CD4-positive, alpha-beta T cell treated with Interleukin-21 for 1 hour (primary cell): Measurements from ENCODE around the gene FSHB.
"Not testable (repeated sequence)": the region's sequence is repeated elsewhere in the genome, so short reads cannot be mapped to it uniquely, and the experiment has no call there.

Experiments
- DNase-seq: peaks from one replicate; pipeline ENCODE4 v3.0.0-alpha.2; 2020

The FSHB gene

DNA sequence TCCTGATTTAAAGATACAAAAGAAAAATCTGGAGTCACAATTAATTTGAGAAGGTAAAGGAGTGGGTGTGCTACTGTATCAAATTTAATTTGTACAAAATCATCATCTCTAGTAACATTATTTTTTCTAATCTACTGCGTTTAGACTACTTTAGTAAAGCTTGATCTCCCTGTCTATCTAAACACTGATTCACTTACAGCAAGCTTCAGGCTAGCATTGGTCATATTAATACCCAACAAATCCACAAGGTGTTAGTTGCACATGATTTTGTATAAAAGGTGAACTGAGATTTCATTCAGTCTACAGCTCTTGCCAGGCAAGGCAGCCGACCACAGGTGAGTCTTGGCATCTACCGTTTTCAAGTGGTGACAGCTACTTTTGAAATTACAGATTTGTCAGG lies at the start of gene FSHB:
TSS of gene FSHB (plus strand) at position 301 of the 400 bp plus-strand sequence. CDS start 889 bp downstream, outside the sequence.
- no peak for DNase-seq

DNA sequence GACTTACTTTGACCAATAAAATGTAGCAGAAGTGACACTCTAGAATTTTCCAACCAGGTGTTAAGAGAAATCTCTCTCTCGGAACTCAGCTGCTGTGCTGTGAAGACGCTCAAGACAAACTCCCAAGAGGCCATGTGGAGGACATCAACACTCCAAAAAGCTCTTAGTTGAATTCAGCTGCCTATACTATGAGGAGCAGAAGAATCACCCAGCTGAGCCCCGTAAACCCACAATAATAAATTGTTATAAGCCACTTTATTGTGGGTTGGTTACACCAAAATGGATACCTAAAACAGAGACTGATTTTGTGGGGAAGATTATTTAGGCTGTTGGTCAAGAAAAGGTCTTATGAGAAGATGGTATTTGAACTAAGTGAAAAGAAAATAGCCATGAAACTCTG lies 44.1 kb upstream of the FSHB start:
- DNase-seq: no peak

DNA sequence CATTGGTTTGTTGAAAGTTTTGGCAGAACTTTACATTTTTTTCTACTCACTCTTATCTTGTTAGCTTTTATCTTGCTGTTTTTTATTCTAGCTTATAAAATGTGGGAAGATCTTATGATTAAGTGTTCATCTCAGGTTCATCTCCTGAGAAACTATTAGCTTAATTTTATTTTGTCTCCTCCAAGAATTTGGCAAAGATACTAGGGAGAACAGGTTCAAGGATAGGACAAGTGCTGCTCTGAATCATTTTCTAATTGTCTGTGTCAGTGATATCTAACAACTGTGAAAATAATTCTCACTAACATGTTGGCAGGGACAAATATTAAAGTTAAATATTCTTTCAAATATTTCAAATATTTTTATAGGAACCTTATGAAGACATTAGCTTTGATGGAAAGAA lies 38.2 kb upstream of the FSHB start:
- DNase-seq: no peak

DNA sequence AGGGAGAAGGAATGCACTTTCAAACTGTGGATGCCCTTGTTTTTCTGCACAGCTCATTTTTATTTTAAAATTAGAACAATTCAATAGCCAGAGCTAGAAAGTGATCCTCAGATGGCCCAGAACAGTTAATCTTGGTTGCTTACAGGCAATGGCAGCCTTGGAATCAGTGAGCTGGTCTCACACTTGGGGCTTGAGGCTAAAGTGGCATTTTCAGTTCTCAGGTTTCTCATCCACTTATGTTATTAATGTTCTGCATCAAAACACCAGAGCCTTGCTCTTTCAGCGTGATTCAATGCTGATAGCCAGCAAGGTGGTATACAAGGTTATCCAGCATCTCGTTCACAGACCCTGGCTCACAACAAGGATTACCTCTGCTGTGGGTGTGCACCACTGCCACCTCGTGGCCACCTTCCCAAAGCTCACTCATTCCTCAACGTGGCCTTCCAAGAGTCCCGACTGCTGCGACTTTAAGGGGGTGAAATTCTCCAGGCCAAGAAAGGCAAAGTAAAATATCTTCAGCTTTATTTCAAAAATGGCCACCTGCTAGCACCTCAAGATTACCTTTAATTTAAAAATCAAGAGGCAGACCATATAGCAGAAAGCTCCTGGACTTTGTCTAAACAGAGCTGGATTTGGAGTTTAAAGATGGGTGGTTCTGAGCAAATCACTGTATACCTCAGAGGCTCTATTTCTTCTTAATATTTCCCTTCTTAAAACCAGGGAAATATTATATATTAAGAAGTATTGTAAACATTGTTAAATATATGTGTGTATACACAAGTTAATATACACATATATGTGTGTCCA lies 34.2 kb upstream of the FSHB start:
- peak; percentile 20 for DNase-seq

DNA sequence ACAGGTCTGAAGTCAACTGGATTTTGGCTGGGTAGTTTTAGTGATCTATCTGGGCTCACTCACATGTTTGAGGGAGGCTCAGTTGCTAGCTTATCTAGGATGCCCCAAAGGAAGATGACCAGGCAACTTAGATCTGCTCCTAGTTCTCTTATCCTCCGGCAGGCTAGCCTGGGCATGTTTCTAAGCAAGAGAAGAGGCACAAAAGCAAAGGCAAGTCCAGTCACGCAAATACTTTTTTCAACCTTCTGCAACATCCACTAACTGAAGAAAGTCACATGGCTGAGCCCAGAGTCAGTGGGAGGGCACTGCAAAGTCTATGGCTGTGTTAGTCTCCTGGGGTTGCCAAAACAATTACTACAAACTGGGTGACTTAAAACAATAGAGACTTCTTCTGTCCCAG lies 32.9 kb upstream of the FSHB start:
- no peak for DNase-seq

DNA sequence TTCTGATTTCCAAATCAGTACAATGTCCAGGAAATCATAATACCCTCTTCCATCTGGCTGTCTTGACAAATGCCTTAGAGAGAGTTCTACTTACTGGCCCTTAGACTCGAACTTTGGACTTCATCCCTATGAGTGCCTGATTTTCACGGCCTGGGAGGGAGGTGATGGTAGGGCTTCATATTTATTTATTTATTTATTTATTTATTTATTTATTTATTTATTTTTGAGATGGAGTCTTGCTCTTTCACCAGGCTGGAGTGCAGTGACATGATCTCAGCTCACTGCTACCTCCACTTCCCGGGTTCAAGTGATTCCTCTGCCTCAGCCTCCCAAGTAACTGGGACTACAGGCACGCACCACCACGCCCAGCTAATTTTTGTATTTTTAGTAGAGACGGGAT lies 27.8 kb upstream of the FSHB start:
- DNase-seq: not testable (repeated sequence)

DNA sequence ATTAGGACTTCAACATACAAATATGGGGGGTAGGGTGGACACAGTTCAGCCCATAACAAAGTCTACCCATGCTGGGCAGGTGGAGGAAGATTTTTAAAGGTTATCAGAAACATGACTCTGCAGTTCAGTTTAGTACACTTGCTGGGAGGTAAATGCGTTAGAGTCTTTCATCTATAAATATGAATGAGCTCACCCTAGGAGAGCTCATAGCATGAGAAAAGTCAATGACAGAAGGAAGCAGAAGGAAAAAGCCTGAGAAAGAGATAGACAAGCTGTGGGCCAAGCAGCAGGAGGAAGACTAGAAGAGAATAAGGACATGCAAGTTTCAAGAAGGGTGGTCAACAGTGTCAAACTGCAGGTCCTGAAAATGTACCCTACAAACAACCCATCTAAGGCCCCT lies 27.0 kb upstream of the FSHB start:
- no peak for DNase-seq

DNA sequence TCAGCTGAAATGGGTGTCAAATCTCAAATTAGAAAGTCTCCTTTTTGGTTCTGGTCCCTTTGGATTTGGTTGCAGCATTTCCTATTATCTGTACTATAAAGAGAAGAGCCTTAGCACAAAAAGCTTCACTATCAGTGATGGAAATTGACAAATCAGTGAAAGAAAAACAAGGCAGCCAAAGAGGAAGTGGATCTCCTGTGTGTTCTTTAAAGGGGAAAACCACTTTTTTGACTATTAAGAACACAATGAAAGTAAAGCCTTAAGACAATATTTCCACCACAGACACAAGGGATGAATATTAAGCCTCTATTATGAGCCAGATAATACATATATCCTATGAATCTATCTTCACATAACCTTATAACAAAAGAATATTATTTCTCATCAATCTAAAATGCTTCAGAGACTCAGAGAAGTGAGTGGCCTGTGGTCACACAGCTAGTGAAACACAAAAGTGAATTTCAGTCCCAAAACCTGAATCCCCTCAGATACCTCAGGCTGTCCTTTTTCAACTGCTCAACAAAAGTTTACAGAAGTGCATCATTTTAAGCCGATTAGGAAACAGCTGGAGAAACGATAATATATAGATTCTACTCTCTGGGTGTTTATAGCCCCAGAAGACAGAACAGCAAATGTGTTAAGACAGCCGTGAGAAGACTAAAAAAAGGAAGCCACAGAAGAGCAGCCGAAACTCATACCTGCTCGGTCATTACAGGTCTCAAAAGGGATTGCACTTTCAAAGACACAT lies 24.4 kb upstream of the FSHB start:
- DNase-seq: no peak

DNA sequence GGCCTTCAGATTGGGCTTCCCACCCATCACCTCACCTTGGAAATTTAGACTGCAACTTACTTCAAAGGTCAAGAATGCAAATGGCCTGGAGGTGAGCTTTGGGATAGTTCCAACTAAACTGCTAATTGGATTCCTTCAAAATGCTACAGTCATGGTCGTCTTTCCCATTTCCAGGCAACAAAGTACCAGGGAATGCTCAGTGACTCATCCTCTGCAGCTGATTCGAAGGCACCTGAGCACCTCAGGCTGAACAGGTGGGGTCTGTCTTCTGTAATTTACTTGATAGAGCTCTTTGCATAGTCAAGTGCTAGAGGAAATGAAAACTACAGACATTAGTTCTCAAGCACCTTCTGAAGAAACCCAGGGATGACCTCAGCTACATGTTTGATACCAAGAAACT lies 20.5 kb upstream of the FSHB start:
- no peak for DNase-seq

DNA sequence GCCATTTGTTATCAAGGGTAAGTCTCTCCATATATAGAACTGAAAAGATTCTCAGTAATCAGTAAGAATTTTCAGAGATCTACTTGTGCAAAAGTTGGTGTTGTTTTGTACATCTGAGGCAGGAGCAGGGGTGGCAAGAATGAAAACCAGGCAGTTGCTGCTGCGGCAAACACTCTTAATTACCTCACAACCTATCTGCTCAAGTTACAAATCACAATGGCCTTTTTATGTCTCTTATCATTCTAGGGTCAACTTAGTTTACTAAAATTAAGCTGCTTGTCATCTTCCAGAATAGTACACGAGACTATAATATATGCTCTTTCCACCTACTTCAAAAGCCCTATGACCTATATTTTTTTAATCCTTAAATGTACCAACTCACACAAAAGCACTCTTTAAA lies 14.3 kb upstream of the FSHB start:
- no peak for DNase-seq

DNA sequence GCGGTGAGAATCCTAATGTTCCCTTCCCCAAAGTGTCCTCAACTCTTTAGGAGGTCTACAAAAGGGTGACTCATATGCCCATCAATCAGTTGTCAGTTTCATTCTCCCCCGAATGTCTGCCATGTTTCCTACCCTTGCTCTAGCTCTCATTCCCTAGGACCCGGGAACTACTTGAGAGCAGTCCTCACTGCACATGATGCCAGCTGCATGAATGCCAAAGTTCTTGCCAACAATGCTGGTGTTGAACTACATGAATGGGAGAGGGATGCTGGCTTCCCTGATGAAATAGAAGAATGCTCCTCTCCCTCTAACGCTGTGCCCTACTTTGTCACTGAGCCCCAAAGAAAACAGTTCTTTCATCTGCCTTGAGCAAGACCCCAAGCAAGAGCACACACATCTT lies 12.5 kb upstream of the FSHB start:
- DNase-seq: no peak

DNA sequence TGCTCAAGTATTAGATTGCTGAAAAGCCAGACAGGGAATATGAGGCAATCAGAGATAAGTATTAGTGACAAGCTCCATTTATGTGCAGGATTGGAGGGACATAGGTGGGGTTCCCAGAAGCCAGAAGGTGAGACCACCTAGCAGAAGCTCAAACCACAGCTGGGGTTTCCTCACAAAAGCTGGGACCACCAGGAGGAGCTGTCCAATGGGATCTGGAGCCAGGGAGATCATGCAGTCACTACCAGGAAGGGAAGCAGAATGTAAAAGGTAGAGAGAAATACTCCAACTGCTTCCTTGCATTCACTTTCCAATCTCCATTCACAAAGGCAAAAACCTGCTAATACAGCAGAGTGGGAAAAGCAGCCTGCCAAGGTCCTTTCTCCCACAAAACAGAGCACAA lies 5.2 kb upstream of the FSHB start:
- no peak for DNase-seq

DNA sequence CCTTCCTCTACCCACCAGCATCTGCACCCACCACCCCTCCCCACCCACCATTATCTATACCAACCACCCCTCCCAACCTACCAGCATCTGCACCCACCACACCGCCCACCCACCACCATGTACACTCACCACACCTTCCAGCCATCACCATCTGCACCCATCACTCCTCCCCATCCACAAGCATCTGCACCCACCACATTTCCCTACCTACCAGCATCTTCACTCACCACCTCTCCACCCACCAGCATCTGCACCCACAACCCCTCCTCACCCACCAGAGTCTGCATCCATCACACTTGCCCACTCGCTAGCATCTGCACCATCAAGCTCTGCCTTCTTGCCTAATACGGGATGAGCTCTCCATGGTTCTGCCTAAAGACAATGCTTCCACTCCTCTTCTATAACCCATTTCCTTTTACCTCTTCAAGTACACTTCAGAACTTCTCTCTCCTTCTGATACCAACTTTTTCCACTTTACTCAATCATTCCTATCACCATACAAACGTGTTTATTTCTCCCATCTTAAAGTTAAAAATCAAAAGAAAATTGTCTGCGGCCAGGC lies 2.4 kb upstream of the FSHB start:
- no peak for DNase-seq

DNA sequence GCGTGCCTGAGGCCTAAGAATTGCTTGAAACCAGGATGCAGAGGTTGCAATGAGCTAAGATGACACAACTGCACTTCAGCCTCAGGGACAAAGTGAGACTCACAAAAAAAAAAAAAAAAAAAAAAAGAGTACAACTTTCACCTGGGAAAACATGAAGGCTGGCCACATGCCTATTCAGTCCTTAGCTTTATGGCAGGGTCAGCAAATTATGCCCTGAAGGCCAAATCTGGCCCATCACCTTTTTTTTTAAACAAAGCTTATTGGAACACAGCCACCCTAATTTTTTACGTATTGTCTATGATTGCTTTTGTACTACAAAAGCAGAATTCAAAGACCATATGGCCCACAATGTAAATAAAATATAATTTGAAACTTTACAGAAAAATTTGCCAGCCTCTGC lies 8.2 kb downstream of the FSHB start:
- no peak for DNase-seq

DNA sequence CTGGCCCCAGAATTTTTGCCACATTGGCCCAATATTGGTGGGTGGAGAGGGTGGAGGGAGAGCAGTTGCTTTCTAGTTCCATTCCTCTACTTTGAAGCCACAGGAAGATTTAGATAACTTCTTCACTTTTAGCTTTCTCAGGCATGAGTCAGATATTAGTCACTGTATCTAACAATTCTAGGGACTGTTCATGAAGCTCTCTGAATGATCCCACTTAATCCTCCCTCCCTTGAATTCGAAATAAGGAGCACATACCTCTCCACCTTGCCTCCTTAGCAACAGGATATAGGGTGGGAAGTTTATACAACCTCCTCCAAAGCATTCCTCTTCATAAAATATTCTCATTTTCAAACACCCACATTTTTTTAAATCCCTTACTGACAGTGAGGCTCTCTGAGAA lies 13.5 kb downstream of the FSHB start:
- DNase-seq: no peak

DNA sequence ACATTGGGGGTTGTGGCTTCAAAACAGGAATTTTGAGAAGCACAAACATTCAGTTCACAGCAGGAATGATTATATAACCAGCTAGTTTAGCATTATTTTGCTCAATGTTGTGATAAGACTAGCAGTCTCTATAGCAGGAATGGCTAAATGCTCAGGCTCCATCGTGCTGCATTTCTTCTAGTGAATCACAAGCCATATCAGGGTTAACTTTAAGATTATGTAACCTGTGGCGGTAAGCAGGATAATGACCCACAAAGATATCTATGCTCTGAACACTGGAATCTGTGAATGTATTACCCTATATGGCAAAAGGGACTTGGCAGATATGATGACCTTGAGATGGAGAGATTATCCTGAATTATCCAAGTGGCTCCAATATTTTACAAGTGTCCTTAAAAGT lies 14.8 kb downstream of the FSHB start:
- DNase-seq: no peak

DNA sequence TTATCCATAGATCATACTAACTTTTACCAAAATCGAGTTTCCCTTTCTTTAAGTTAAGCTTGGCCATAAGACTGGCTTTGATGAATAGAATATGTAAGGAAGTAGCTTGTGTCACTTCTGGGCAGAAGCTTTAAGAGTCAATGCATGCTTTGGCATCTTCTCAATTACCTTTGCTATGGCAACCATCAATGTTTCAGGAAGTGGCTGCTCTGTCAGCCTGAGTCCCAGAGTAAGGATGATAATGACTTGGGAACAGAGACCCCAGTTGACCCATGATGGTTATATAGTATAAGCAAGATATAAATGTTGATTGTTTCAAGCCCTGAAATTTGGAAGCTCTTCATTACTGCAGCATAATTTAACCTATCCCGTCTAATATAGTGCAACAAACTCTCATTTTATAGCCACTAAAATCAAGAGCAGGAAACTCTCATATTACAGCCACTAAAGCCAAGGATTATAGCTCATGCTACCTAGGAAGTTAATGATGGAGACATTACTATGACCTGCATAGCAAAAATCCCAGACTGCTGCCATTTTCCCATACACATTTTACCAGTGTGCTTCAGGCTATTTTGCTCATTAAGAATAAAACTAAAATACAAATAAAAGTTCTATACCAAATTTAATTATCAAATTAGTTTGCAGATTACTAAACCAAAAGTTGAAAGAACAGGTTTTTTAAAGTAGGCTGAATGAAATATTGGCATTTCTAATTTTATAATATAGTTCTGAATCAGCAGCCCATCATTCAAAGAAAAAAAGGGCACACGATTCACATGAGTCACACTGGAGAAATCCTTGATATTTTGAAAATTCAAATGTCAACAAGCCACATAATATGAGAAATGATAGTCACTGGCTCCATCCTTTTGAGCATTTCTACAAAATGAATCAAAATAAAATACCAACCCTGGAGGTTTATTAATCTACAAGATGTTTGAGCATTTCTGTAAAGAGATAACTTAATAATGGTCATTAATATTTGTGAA lies 23.8 kb downstream of the FSHB start:
- no peak for DNase-seq

DNA sequence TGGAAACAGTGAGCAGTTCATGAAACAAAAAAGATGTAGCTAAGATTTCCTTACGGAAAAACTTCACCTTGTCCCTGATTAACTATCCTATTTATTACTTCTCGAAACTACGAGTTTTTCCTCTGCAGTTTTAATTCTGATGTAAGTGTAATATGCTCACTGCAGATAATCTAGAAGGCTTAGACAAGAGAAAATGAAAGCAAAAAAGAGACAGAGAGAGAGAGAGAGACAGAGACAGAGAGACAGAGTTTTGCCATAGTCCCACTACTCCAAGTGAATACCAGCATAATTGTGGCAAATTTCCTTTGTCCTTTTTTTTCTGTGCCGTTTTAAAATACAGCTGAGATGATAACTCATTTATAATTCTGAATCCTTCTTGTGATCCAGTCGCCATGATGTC lies 24.8 kb downstream of the FSHB start:
- no peak for DNase-seq

DNA sequence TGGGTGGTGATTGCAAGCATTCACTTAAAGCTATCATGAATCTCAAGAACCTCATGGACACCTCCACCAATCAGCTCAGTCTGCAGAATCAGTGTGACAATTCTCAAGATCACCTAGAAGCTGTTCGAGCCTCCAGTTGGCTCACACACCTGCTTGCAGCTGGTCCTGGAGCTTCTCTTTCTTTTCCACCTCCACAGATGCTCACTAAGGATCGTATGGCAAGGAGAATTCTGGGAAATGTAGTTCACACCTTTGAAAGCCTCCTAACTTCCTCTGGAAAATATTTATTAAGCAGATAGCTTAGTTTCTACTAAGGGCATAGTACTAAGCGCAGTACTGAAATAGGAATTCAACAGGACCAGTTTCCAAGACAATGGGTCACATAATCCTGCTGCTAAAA lies 26.2 kb downstream of the FSHB start:
- DNase-seq: no peak

DNA sequence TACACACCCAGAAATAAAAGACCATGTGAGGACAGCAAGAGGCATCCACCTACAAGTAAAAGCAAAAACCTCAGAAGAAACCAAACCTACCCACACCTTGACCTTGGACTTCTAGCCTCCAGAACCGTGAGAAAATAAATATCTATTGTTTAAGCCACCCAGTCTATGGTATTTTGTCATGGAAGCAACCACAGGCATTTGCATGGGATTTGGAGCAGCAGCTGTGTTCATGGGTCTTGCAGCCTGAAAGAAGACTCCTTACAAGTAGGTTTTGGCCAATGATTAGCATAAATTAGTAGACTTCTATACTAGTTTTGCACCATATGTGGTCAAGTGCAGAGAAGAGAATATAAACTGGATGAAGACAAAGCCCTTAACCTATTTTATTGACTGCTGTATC lies 27.9 kb downstream of the FSHB start:
- DNase-seq: no peak

DNA sequence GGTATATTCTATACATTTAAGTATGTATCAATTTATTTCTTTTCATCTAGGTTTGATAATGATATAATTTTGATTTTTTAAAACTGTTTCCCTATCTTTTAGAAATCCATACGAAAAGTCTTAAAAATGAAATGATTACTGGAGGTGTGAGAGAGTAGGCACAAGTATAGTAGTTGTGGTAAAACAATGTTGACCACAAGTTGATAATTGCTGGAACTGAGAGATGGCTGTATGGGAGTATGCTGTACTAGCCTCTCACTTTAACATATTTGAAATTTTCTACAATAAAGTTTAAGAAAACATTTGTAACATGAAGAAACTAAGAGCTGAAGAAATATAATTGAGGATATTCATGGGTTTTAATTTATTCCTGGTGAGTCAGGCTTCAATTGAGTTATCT lies 30.0 kb downstream of the FSHB start:
- DNase-seq: no peak

DNA sequence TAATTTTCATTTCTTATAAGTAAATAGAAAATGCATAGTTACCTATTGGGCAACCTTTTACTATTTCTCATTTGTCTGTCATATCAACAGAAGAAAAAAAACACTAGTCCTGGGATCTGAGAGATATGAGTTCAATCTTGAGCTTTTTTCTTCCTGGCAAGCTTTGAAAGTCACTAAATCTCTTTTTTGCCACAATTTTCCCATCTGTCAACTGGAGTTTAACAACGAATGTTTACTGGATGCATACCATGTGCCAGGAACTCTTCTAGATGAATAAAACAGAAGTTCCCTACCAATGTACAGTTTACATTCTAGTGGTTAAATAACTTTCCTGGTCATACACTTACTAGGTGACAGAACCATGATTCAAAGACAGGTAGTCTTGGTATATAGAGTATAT lies 31.0 kb downstream of the FSHB start:
- no peak for DNase-seq

DNA sequence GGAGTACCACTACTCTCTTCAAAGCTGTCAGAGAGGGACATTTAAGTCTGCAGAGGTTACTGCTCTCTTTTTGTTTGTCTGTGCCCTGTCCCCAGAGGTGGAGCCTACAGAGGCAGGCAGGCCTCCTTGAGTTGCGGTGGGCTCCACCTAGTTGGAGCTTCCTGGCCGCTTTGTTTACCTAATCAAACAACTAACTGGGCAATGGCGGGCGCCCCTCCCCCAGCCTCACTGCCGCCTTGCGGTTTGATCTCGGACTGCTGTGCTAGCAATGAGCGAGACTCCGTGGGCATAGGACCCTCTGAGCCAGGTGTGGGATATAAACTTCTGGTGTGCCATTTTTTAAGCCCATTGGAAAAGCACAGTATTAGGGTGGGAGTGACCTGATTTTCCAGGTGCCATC lies 37.8 kb downstream of the FSHB start:
- DNase-seq: not testable (repeated sequence)
